Measurements from ENCODE around the gene PRKG2. TPM values are rescaled to one million over a fixed set of nuclear protein-coding genes. Genes with fewer than 3 reads are reported as not detected.

Gene PRKG2
- polyA plus RNA-seq, 2 of the 4 experiments (the other 2 are of a cell fraction), result 0.96 to 5.3 TPM

DNA sequence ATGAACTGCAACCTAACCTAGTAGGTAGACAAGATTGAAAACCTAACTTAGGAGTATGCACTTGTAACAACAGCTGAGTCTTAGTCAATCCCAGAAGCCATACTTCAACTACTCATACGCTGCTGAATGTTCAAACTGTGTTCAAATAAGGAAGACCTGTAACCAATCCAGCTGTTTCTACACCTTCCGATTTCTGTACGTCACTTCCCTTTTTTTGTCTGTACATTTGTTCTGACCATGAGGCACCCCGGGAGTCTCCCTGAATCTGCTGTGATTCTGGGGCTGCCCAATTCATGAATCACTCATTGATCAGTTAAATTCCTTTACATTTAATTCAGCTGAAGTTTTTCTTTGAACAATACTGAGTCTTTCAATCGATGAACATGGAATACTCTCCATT, 95.0 kb downstream of the PRKG2 start:
- ChIA-PET POLR2A (no interaction called here), CTCF (no interaction called here)
- no peaks in the 10 kb centered on the region for H3K9me3 ChIP-seq
- FAIRE-seq, result no peak
- ATAC-seq, result no peak
- TF ChIP-seq CHD2 (IDR thresholded peaks at IDR 0.05; ENCODE audit: low read length, partially characterized antibody), result no peak
- TF ChIP-seq MAFK (IDR thresholded peaks at IDR 0.05; ENCODE audit: partially characterized antibody), result no peak
- TF ChIP-seq ZFP36 (IDR thresholded peaks at IDR 0.05; ENCODE audit: borderline replicate concordance, partially characterized antibody), result no peak
- TF ChIP-seq MYC (IDR thresholded peaks at IDR 0.05; ENCODE audit: borderline replicate concordance, low read length), result no peak
- TF ChIP-seq, protein P1, sequence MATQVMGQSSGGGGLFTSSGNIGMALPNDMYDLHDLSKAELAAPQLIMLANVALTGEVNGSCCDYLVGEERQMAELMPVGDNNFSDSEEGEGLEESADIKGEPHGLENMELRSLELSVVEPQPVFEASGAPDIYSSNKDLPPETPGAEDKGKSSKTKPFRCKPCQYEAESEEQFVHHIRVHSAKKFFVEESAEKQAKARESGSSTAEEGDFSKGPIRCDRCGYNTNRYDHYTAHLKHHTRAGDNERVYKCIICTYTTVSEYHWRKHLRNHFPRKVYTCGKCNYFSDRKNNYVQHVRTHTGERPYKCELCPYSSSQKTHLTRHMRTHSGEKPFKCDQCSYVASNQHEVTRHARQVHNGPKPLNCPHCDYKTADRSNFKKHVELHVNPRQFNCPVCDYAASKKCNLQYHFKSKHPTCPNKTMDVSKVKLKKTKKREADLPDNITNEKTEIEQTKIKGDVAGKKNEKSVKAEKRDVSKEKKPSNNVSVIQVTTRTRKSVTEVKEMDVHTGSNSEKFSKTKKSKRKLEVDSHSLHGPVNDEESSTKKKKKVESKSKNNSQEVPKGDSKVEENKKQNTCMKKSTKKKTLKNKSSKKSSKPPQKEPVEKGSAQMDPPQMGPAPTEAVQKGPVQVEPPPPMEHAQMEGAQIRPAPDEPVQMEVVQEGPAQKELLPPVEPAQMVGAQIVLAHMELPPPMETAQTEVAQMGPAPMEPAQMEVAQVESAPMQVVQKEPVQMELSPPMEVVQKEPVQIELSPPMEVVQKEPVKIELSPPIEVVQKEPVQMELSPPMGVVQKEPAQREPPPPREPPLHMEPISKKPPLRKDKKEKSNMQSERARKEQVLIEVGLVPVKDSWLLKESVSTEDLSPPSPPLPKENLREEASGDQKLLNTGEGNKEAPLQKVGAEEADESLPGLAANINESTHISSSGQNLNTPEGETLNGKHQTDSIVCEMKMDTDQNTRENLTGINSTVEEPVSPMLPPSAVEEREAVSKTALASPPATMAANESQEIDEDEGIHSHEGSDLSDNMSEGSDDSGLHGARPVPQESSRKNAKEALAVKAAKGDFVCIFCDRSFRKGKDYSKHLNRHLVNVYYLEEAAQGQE (IDR thresholded peaks at IDR 0.05), result no peak
- TF ChIP-seq NPAS2 (CRISPR knock-in tag; IDR thresholded peaks at IDR 0.05; ENCODE audit: borderline replicate concordance), result no peak
- TF ChIP-seq POLR2A (IDR thresholded peaks at IDR 0.05; ENCODE audit: low read length), result no peak
- TF ChIP-seq ZNF302 (CRISPR knock-in tag; IDR thresholded peaks at IDR 0.05), result no peak
- TF ChIP-seq FOXS1 (CRISPR knock-in tag; IDR thresholded peaks at IDR 0.05), result no peak
- TF ChIP-seq BCL3 (IDR thresholded peaks at IDR 0.05), result no peak
- TF ChIP-seq KDM5A (IDR thresholded peaks at IDR 0.05), result no peak
- DNase-seq (ENCODE audit: low read depth in 1 of 2, low spot score in 1 of 2), result no peak
- no peak overlapping the region for H3K4me2 ChIP-seq
- no peaks in the 10 kb centered on the region for H3K4me1 ChIP-seq
- H3K27ac ChIP-seq, result no peak overlapping the region
- H3K4me3 ChIP-seq, result no peak overlapping the region
- WGBS (ENCODE audit: missing lambda C conversion rate), result 65% methylated on average over 5 of the region's 5 CpGs

DNA sequence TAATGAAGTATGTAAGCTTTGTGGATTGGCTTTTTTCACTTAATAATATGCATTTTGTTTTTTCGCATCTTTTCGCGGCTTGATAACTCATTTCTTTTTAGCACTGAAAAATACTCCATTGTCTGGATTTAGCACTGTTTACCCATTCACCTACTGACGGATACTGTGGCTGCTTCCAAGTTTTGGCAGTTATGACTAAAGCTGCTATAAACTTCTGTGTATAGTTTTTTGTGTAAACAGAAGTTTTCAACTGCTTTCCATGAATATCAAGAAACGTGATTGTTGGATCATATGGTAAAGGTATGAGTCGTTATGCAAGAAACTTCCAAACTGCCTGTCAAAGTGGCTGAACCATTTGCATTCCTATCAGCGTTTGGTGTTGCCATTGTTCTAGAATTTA, 96.9 kb downstream of the PRKG2 start:
- POLR2A ChIA-PET, result no interaction called here
- WGBS (ENCODE audit: missing lambda C conversion rate), result 70% methylated on average over 7 of the region's 7 CpGs
- CTCF ChIA-PET, result no interaction called here
- H3K4me1 ChIP-seq, result no peaks in the 10 kb centered on the region
- no peak for ATAC-seq
- no peak for DNase-seq (ENCODE audit: low read depth in 1 of 2, low spot score in 1 of 2)
- no peak overlapping the region for H3K4me2 ChIP-seq
- no peak overlapping the region for H3K27ac ChIP-seq
- TF ChIP-seq RFX5 (IDR thresholded peaks at IDR 0.05), result no peak
- H3K4me3 ChIP-seq, result no peak overlapping the region
- FAIRE-seq, result no peak
- no peaks in the 10 kb centered on the region for H3K9me3 ChIP-seq

DNA sequence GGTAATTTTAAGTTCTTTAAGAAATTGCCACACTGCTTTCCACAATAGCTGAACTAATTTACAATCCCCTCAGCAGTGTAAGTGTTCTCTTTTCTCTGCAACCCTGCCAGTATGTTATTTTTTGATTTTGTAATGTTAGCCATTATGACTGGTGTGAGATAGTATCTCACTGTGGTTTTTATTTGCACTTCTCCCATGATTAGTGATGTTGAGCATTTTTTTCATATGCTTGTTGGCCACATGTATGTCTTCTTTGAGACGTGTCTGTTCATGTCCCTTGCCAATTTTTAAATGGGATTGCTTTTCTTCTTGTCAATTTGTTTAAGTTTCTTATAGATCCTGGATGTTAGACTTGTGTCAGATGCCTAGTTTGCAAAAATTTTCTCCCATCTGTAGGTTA, 98.5 kb downstream of the PRKG2 start:
- Histone ChIP-seq H3K4me3 (no peak overlapping the region), H3K4me2 (no peak overlapping the region), H3K9me3 (no peaks in the 10 kb centered on the region), H3K4me1 (no peaks in the 10 kb centered on the region), H3K27ac (no peak overlapping the region)
- ChIA-PET POLR2A (no interaction called here), CTCF (no interaction called here)
- TF ChIP-seq PBX3 (IDR thresholded peaks at IDR 0.05), result no peak
- TF ChIP-seq, protein P2, sequence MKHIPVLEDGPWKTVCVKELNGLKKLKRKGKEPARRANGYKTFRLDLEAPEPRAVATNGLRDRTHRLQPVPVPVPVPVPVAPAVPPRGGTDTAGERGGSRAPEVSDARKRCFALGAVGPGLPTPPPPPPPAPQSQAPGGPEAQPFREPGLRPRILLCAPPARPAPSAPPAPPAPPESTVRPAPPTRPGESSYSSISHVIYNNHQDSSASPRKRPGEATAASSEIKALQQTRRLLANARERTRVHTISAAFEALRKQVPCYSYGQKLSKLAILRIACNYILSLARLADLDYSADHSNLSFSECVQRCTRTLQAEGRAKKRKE (CRISPR knock-in tag; IDR thresholded peaks at IDR 0.05; ENCODE audit: low read depth), result no peak
- 17% methylated on average over 1 of the region's 1 CpG for WGBS (ENCODE audit: missing lambda C conversion rate)
- FAIRE-seq (no peak), DNase-seq (ENCODE audit: low read depth in 1 of 2, low spot score in 1 of 2) (no peak), ATAC-seq (no peak)

DNA sequence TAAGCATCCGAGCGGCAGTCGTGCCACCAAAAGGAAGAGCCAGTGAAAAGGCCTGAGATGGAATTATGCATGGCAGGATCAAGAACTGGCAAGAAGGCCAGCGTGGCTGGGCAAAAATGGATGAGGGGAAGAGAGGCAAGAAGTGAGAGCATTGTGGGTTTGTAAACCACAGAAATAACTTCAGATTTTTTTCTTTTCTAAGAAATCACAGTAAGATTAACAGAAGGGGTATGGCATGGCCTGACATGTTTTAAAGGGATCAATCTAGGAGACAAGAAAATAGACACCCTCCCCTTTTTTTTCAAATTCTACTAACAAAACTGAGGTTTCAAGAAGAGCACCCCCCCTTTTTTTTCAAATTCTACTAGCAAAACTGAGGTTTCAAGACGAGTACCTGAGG, 102.0 kb downstream of the PRKG2 start:
- 89% methylated on average over 5 of the region's 5 CpGs for WGBS (ENCODE audit: missing lambda C conversion rate)
- Histone ChIP-seq H3K27ac (no peak overlapping the region), H3K4me2 (no peak overlapping the region), H3K4me3 (no peak overlapping the region), H3K9me3 (no peaks in the 10 kb centered on the region), H3K4me1 (no peaks in the 10 kb centered on the region)
- POLR2A ChIA-PET, result no interaction called here
- DNase-seq (ENCODE audit: low read depth in 1 of 2, low spot score in 1 of 2) (no peak), FAIRE-seq (no peak), ATAC-seq (no peak)
- CTCF ChIA-PET, result no interaction called here
- TF ChIP-seq FOSL2 (IDR thresholded peaks at IDR 0.05) (no peak), FOSL2 (CRISPR knock-in tag; IDR thresholded peaks at IDR 0.05) (no peak), EHMT2 (IDR thresholded peaks at IDR 0.05; ENCODE audit: low read depth) (no peak), HDAC2 (IDR thresholded peaks at IDR 0.05) (no peak), KDM1A (IDR thresholded peaks at IDR 0.05; ENCODE audit: low read depth) (no peak), BHLHE40 (IDR thresholded peaks at IDR 0.05; ENCODE audit: low read depth, low read length) (no peak)
- TF ChIP-seq, protein P3, sequence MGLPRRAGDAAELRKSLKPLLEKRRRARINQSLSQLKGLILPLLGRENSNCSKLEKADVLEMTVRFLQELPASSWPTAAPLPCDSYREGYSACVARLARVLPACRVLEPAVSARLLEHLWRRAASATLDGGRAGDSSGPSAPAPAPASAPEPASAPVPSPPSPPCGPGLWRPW (IDR thresholded peaks at IDR 0.05), result no peak
- TF ChIP-seq, protein P4, sequence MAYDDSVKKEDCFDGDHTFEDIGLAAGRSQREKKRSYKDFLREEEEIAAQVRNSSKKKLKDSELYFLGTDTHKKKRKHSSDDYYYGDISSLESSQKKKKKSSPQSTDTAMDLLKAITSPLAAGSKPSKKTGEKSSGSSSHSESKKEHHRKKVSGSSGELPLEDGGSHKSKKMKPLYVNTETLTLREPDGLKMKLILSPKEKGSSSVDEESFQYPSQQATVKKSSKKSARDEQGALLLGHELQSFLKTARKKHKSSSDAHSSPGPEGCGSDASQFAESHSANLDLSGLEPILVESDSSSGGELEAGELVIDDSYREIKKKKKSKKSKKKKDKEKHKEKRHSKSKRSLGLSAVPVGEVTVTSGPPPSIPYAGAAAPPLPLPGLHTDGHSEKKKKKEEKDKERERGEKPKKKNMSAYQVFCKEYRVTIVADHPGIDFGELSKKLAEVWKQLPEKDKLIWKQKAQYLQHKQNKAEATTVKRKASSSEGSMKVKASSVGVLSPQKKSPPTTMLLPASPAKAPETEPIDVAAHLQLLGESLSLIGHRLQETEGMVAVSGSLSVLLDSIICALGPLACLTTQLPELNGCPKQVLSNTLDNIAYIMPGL (CRISPR knock-in tag; IDR thresholded peaks at IDR 0.05; ENCODE audit: borderline replicate concordance), result no peak
